ENCODE data around the gene TBC1D12. TPM values are rescaled to one million over a fixed set of nuclear protein-coding genes. Genes with fewer than 3 reads are reported as not detected.

TBC1D12 gene
- total RNA-seq, 2 donors from 2014 or later = 1.5 to 1.6 TPM

GRCh38 chr10:94443549-94443948 lies 41.2 kb downstream of the TBC1D12 start:
- no peak for ATAC-seq
- Mint-ChIP-seq H3K4me3 (no peak overlapping the region), H3K27ac (no peak overlapping the region), H3K9me3 (no peaks in the 10 kb centered on the region), H3K36me3 (no peaks in the 10 kb centered on the region), H3K4me1 (ENCODE audit: low read depth in 2 of 2) (no peaks in the 10 kb centered on the region), H3K27me3 (peaks cover 0 to 3% of the 10 kb centered on the region in 2 donors)
- no peak for DNase-seq (ENCODE audit: low spot score)

- ATAC-seq (no peak), DNase-seq (ENCODE audit: low spot score) (no peak)
- no peaks in the 10 kb centered on the region for H3K36me3 Mint-ChIP-seq
- no peak overlapping the region for H3K4me3 Mint-ChIP-seq
- H3K27ac Mint-ChIP-seq = no peak overlapping the region
- peaks cover 0 to 2% of the 10 kb centered on the region in 2 donors for H3K27me3 Mint-ChIP-seq
- no peaks in the 10 kb centered on the region for H3K9me3 Mint-ChIP-seq
- no peaks in the 10 kb centered on the region for H3K4me1 Mint-ChIP-seq (ENCODE audit: low read depth in 2 of 2)
Observed at GRCh38 chr10:94450782-94451181, 48.4 kb downstream of the TBC1D12 start.

- no peak for ATAC-seq
- no peaks in the 10 kb centered on the region for H3K9me3 Mint-ChIP-seq
- H3K27ac Mint-ChIP-seq = no peak overlapping the region
- DNase-seq (ENCODE audit: low spot score) = no peak
- peaks cover 0 to 6% of the 10 kb centered on the region in 2 donors for H3K27me3 Mint-ChIP-seq
- no peak overlapping the region for H3K4me3 Mint-ChIP-seq
- no peaks in the 10 kb centered on the region for H3K4me1 Mint-ChIP-seq (ENCODE audit: low read depth in 2 of 2)
- no peaks in the 10 kb centered on the region for H3K36me3 Mint-ChIP-seq
Observed at GRCh38 chr10:94451883-94452519, 49.7 kb downstream of the TBC1D12 start.

GRCh38 chr10:94456942-94457341 lies 54.6 kb downstream of the TBC1D12 start:
- Mint-ChIP-seq H3K9me3 (peaks cover 3% of the 10 kb centered on the region), H3K4me1 (ENCODE audit: low read depth in 2 of 2) (no peaks in the 10 kb centered on the region), H3K27me3 (peaks cover 0 to 4% of the 10 kb centered on the region in 2 donors), H3K36me3 (peaks cover 6% of the 10 kb centered on the region), H3K27ac (no peak overlapping the region), H3K4me3 (no peak overlapping the region)
- ATAC-seq (no peak), DNase-seq (ENCODE audit: low spot score) (no peak)

GRCh38 chr10:94459385-94459784 lies 57.0 kb downstream of the TBC1D12 start:
- H3K27ac Mint-ChIP-seq = no peak overlapping the region
- no peaks in the 10 kb centered on the region for H3K4me1 Mint-ChIP-seq (ENCODE audit: low read depth in 2 of 2)
- ATAC-seq (no peak), DNase-seq (ENCODE audit: low spot score) (no peak)
- H3K27me3 Mint-ChIP-seq = peaks cover 0 to 4% of the 10 kb centered on the region in 2 donors
- H3K4me3 Mint-ChIP-seq = no peak overlapping the region
- peaks cover 3% of the 10 kb centered on the region for H3K9me3 Mint-ChIP-seq
- H3K36me3 Mint-ChIP-seq = peaks cover 6% of the 10 kb centered on the region

GRCh38 chr10:94461503-94461902 lies 59.2 kb downstream of the TBC1D12 start:
- Mint-ChIP-seq H3K9me3 (peaks cover 3% of the 10 kb centered on the region), H3K27ac (no peak overlapping the region), H3K4me3 (no peak overlapping the region), H3K4me1 (ENCODE audit: low read depth in 2 of 2) (no peaks in the 10 kb centered on the region), H3K36me3 (peaks cover 6% of the 10 kb centered on the region), H3K27me3 (peaks cover 0 to 3% of the 10 kb centered on the region in 2 donors)
- no peak for DNase-seq (ENCODE audit: low spot score)
- ATAC-seq = no peak

- H3K4me3 Mint-ChIP-seq = no peak overlapping the region
- H3K27ac Mint-ChIP-seq = no peak overlapping the region
- no peaks in the 10 kb centered on the region for H3K4me1 Mint-ChIP-seq (ENCODE audit: low read depth in 2 of 2)
- peaks cover 6% of the 10 kb centered on the region for H3K36me3 Mint-ChIP-seq
- no peaks in the 10 kb centered on the region for H3K27me3 Mint-ChIP-seq
- DNase-seq (ENCODE audit: low spot score) (no peak), ATAC-seq (no peak)
- H3K9me3 Mint-ChIP-seq = peaks cover 3% of the 10 kb centered on the region
Observed at GRCh38 chr10:94462130-94462529, 59.8 kb downstream of the TBC1D12 start.

- H3K4me1 Mint-ChIP-seq (ENCODE audit: low read depth in 2 of 2) = no peaks in the 10 kb centered on the region
- no peak overlapping the region for H3K27ac Mint-ChIP-seq
- H3K4me3 Mint-ChIP-seq = no peak overlapping the region
- peaks cover 6 to 7% of the 10 kb centered on the region in 2 donors for H3K27me3 Mint-ChIP-seq
- H3K9me3 Mint-ChIP-seq = no peaks in the 10 kb centered on the region
- DNase-seq (ENCODE audit: low spot score) (no peak), ATAC-seq (no peak)
- H3K36me3 Mint-ChIP-seq = peaks cover 2% of the 10 kb centered on the region
Observed at GRCh38 chr10:94465684-94466083, 63.3 kb downstream of the TBC1D12 start.

- Mint-ChIP-seq H3K4me3 (no peak overlapping the region), H3K27me3 (no peaks in the 10 kb centered on the region), H3K27ac (no peak overlapping the region), H3K36me3 (no peaks in the 10 kb centered on the region), H3K9me3 (no peaks in the 10 kb centered on the region), H3K4me1 (ENCODE audit: low read depth in 2 of 2) (no peaks in the 10 kb centered on the region)
- ATAC-seq = no peak
- no peak for DNase-seq (ENCODE audit: low spot score)
Observed at GRCh38 chr10:94481410-94481809, 79.1 kb downstream of the TBC1D12 start.

GRCh38 chr10:94483970-94484369 lies 81.6 kb downstream of the TBC1D12 start:
- no peak overlapping the region for H3K4me3 Mint-ChIP-seq
- no peak overlapping the region for H3K27ac Mint-ChIP-seq

GRCh38 chr10:94485094-94485493 lies 82.8 kb downstream of the TBC1D12 start:
- DNase-seq (ENCODE audit: low spot score) (no peak), ATAC-seq (no peak)
- no peak overlapping the region for H3K27ac Mint-ChIP-seq
- H3K4me3 Mint-ChIP-seq = no peak overlapping the region
- H3K27me3 Mint-ChIP-seq = no peaks in the 10 kb centered on the region
- H3K4me1 Mint-ChIP-seq (ENCODE audit: low read depth in 2 of 2) = no peaks in the 10 kb centered on the region
- no peaks in the 10 kb centered on the region for H3K36me3 Mint-ChIP-seq
- no peaks in the 10 kb centered on the region for H3K9me3 Mint-ChIP-seq

More at GRCh38 chr10:94483970-94484369, 81.6 kb downstream of the TBC1D12 start:
- no peaks in the 10 kb centered on the region for H3K4me1 Mint-ChIP-seq (ENCODE audit: low read depth in 2 of 2)
- no peaks in the 10 kb centered on the region for H3K27me3 Mint-ChIP-seq
- ATAC-seq (no peak), DNase-seq (ENCODE audit: low spot score) (no peak)
- H3K9me3 Mint-ChIP-seq = no peaks in the 10 kb centered on the region
- H3K36me3 Mint-ChIP-seq = no peaks in the 10 kb centered on the region

- DNase-seq (ENCODE audit: low spot score) (no peak), ATAC-seq (no peak)
- Mint-ChIP-seq H3K27ac (no peak overlapping the region), H3K4me3 (no peak overlapping the region), H3K4me1 (ENCODE audit: low read depth in 2 of 2) (no peaks in the 10 kb centered on the region), H3K9me3 (no peaks in the 10 kb centered on the region), H3K27me3 (no peaks in the 10 kb centered on the region), H3K36me3 (no peaks in the 10 kb centered on the region)
Observed at GRCh38 chr10:94487575-94487974, 85.2 kb downstream of the TBC1D12 start.

GRCh38 chr10:94489107-94489506 lies 86.8 kb downstream of the TBC1D12 start:
- no peaks in the 10 kb centered on the region for H3K27me3 Mint-ChIP-seq
- no peaks in the 10 kb centered on the region for H3K9me3 Mint-ChIP-seq
- ATAC-seq (no peak), DNase-seq (ENCODE audit: low spot score) (no peak)
- no peak overlapping the region for H3K27ac Mint-ChIP-seq
- H3K4me1 Mint-ChIP-seq (ENCODE audit: low read depth in 2 of 2) = no peaks in the 10 kb centered on the region
- H3K36me3 Mint-ChIP-seq = no peaks in the 10 kb centered on the region
- H3K4me3 Mint-ChIP-seq = no peak overlapping the region

GRCh38 chr10:94489976-94490788 lies 87.8 kb downstream of the TBC1D12 start:
- Mint-ChIP-seq H3K4me1 (ENCODE audit: low read depth in 2 of 2) (no peaks in the 10 kb centered on the region), H3K36me3 (no peaks in the 10 kb centered on the region), H3K4me3 (no peak overlapping the region), H3K27me3 (no peaks in the 10 kb centered on the region), H3K27ac (no peak overlapping the region), H3K9me3 (no peaks in the 10 kb centered on the region)
- DNase-seq (ENCODE audit: low spot score) (no peak), ATAC-seq (no peak)
